Activated CD8-positive, alpha-beta memory T cell treated with anti-CD3 and anti-CD28 coated beads, Interleukin-2, amount 50 U/mL, for 24 hours (primary cell): ENCODE measurements around the gene ULBP1.
"Not testable (repeated sequence)": the region's sequence is repeated elsewhere in the genome, so short reads cannot be mapped to it uniquely, and the experiment has no call there.

ENCODE experiments used
- DNase-seq: peaks from one replicate; pipeline ENCODE4 v3.0.0-alpha.2; 2020; ENCODE audit errors: extremely low read depth

Gene ULBP1

GRCh38 chr6:149933461-149933860, 30.3 kb upstream of the ULBP1 start:
- no peak for DNase-seq

DNA sequence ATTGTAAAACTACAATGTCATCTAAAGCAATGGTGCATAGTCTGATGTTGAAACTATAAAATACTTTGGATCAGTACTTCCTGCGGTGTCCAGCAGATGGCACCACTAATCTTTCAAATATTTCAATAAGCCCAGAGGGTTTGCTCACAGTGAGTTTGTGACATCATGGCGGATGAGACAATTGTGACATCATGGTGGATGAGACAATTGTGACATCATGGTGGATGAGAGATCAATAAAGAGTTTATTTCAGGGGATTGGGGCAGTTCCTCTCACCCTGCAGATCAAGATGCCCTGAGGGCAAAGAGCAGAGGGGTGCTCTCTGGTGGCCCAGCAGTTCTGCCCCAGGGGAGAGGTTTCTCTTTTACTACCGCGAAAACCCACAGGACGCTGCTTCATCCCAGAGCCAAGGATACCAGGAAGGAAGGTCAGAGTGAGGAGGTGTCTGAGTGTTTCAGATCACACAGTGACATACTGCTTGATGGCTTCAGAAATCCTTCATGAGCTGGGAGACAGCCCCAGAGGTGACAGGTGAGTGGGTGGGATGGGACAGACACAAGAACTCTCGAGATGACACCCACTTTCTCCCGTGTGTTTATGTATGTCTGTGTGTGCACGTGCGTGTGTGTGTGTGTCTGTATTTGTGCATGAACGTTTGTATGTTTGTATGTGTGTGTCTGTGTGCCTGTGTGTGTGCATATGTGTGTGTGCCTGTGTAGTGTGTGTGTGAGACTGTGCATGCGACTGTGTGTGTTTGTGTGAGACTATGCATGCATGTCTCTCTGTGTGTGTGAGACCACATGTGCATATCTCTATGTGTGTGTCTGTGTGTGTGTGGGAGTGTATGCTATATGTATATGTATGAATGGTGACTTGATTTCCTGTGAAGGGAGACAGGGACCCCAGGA, 29.2 kb upstream of the ULBP1 start:
- peak; percentile 47 for DNase-seq

DNA sequence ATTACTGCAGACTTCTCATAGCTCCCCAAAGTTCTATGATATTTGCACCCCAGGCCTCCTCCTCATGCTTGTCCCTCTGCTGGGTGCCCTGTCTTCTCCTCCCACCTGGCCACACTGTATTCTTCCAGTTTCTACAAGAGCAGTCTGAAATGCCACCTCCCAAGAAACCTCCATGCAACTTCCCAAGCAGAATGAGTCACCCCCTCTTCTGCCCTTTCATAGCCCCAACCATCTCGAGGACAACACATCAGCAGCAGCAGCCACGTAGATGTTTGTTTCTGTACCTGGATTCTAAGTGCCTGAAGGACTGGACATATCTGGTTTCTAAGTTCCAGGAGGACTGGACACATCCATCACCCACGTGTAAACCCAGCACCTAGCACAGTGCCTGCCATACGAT, 28.5 kb upstream of the ULBP1 start:
- no peak for DNase-seq

GRCh38 chr6:149935668-149936067, 28.1 kb upstream of the ULBP1 start:
- no peak for DNase-seq

GRCh38 chr6:149936743-149937142, 27.0 kb upstream of the ULBP1 start:
- no peak for DNase-seq

GRCh38 chr6:149938013-149938570, 25.7 kb upstream of the ULBP1 start:
- not testable (repeated sequence) for DNase-seq

- no peak for DNase-seq
These were observed 25.0 kb upstream of the ULBP1 start for GRCh38 chr6:149938571-149939355.

GRCh38 chr6:149939356-149939648, 24.4 kb upstream of the ULBP1 start:
- DNase-seq, result no peak

GRCh38 chr6:149939909-149940671, 23.7 kb upstream of the ULBP1 start:
- DNase-seq, result no peak

- no peak for DNase-seq
These were observed 23.1 kb upstream of the ULBP1 start for GRCh38 chr6:149940672-149940982.

- DNase-seq, result peak; percentile 74
These were observed 21.9 kb upstream of the ULBP1 start, which contains the start of gene ULBP2 for GRCh38 chr6:149941583-149942460. ULBP2 (plus strand) TSS chr6:149942014; CDS start chr6:149942073, 59 bp downstream.

- DNase-seq, result no peak
These were observed 21.3 kb upstream of the ULBP1 start for GRCh38 chr6:149942461-149942829.

DNA sequence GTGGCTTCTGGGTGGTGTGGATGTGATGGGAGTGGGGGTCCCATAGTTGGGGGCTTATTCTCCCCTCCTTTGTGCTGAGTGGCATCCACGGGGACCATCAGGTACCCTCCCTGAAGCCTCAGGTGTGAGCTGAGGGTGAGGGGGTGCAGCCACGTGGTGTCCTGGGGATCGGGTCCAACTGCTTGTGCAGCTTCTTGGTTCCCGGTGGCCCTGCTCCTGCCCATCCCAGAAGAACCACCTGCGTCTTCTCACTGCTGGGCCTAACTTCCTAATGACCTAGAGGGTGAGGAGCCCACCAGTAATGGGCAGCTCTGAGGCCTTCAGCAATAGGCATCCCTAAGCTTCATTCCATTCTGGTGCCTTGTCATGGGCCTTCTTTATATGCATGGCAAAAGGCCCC, 20.4 kb upstream of the ULBP1 start:
- not testable (repeated sequence) for DNase-seq

- DNase-seq, result not testable (repeated sequence)
These were observed 18.5 kb upstream of the ULBP1 start for GRCh38 chr6:149945276-149945675.

- DNase-seq, result not testable (repeated sequence)
These were observed 17.1 kb upstream of the ULBP1 start for GRCh38 chr6:149946631-149947030.

GRCh38 chr6:149947533-149947932, 16.2 kb upstream of the ULBP1 start:
- not testable (repeated sequence) for DNase-seq

- DNase-seq, result no peak
These were observed 15.7 kb upstream of the ULBP1 start for GRCh38 chr6:149948011-149948410.

DNA sequence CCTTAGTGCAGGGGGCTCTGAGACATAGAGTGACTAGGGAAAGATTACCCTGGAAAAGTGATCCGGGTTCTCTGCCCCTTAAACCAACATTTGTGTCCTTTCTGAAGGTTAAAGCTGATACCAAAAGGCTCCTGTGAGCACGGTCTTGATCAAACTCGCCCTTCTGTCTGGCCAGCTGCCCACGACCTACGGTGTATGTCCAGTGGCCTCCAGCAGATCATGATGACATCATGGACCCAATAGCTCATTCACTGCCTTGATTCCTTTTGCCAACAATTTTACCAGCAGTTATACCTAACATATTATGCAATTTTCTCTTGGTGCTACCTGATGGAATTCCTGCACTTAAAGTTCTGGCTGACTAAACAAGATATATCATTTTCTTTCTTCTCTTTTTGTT, 15.1 kb upstream of the ULBP1 start:
- no peak for DNase-seq

DNA sequence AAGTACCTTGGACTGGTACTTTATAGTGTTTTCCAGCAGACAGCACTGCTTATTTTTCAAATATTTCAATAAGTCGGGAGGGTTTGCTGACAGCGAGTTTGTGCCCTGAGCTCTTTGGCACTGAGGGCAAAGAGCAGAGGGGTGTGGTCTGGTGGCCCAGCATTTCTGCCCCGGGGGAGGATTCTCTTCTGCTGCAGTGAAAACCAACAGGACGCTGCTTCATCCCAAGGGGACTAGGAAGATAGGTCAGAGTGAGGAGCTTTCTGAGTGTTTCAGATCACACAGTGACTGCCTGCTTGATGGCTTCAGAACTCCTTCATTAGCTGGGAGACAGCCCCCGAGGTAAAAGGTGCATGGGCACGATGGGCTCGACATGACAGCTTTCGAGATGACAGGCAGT, 13.3 kb upstream of the ULBP1 start:
- DNase-seq, result no peak

DNA sequence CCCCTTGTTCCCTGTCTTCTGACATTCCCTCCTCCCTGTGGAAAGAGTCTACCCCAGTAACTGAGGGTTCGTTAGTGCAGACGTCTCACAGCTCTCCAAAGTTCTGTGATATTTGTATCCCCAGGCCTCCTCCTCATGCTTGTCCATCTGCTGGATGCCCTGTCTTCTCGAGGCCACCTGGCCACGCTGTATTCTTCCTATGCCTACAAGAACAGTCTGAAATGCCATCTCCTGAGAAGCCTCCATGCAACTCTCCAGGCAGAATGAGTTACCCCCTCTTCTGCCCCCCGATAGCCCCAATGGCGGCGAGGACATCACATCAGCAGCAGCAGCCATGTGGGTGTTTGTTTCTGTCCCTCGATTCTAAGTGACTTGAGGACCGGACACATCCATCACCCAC, 12.6 kb upstream of the ULBP1 start:
- DNase-seq, result no peak

DNA sequence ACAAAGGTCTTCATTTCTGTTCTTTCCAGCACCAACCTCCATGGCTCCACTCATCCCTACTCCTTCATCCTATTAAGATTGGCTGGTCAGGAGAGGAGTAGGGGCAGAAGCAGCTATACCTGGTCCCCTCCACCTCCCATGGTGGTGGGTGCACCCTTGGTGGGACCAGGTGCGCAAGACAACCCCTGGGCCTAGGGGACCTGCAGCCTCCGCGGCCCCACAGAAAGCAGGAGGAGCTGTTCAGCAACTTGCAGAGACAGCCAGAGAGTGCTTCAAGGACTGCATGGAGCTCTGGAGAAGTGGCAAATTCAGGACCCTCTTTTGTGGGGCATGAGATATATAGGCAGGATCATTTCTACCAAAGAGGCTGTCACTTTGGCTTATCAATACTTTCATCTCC, 12.1 kb upstream of the ULBP1 start:
- DNase-seq, result no peak
